HCT116 (cell line): Measurements from ENCODE around the gene KCNJ18. TPM values are rescaled to one million over a fixed set of nuclear protein-coding genes. Genes with fewer than 3 reads are reported as not detected.
"Not testable (repeated sequence)": the region's sequence is repeated elsewhere in the genome, so short reads cannot be mapped to it uniquely, and the experiment has no call there.

ENCODE experiments used
- ATAC-seq: fragments of 200-7000 bp; cut with Tn5 transposase; 2 replicates; pipeline ENCODE4 v1.9.1; 2020; ENCODE audit warnings: mild to moderate bottlenecking, moderate library complexity
- BruUV-seq: library from RNA; stranded (reverse); fragments of 400-500 nt; replicated peaks from 2 replicates; lab custom pipeline; 2021; lab: Mats Ljungman, UMichigan
- CTCF ChIA-PET: fragments of 300-600 bp; sonication (Branson Sonifier 250); formaldehyde crosslinking; loops from one replicate; lab custom pipeline; 2021; ENCODE audit warnings: antibody characterized with exemption; lab: Charles Lee
- POLR2A ChIA-PET: fragments of 300-600, 350-600 bp; sonication (Branson Sonifier 250); formaldehyde crosslinking; loops from one replicate; lab custom pipeline; 2021; ENCODE audit warnings: antibody characterized with exemption; lab: Charles Lee
- RAD21 ChIA-PET, 2 experiments: fragments of 300-600 bp; sonication (Branson Sonifier 250); formaldehyde crosslinking; loops; one replicate each; lab custom pipeline; 2023; ENCODE audit warnings: low total read pairs in 2 of 2; ENCODE audit not compliant: uncharacterized antibody in 2 of 2, unreplicated experiment in 2 of 2, low non-redundant PET in 1 of 2; lab: Charles Lee
- DNase-seq: peaks from one replicate; pipeline ENCODE4 v3.0.0-alpha.2; 2010; ENCODE audit warnings: low read depth, low spot score
- H2AFZ ChIP-seq: fragments of 200-600 bp; shearing (Covaris generic), sonication (generic); 2 replicates; pipeline ENCODE4 v1.6.1; 2017; ENCODE audit warnings: low read depth, mixed run types, mixed read lengths, antibody characterized with exemption, low read length; ENCODE audit not compliant: poor library complexity, severe bottlenecking
- H3K27ac ChIP-seq: 2 replicates; pipeline ENCODE4 v1.5.1; 2012; ENCODE audit warnings: low read depth, low read length
- H3K27me3 ChIP-seq: fragments of 200-600 bp; sonication (generic); 2 replicates; pipeline ENCODE4 v1.6.1; 2016; ENCODE audit warnings: mixed run types, low read length, mixed read lengths; ENCODE audit not compliant: insufficient read depth
- H3K36me3 ChIP-seq, 2 experiments: fragments of 200-500 bp in 1 of 2; fragments of 200-600 bp in 1 of 2; sonication (Bioruptor generic) in 1 of 2; sonication (generic) in 1 of 2; 2 replicates each; pipeline versions ENCODE4 v1.5.1 to v1.6.1; 2014 to 2016; ENCODE audit warnings: low read length in 2 of 2, inconsistent platforms in 1 of 2, mixed read lengths in 1 of 2, mixed run types in 1 of 2; ENCODE audit not compliant: insufficient read depth in 2 of 2, control insufficient read depth in 1 of 2
- H3K4me1 ChIP-seq, 2 experiments: fragments of 200-600 bp in 1 of 2; sonication (generic) in 1 of 2; 2 replicates each; pipeline versions ENCODE4 v1.5.1 to v1.6.1; 2012 to 2017; ENCODE audit warnings: low read length in 2 of 2, inconsistent platforms in 1 of 2, mild to moderate bottlenecking in 1 of 2, mixed read lengths in 1 of 2, mixed run types in 1 of 2, moderate library complexity in 1 of 2; ENCODE audit not compliant: insufficient read depth in 2 of 2, control insufficient read depth in 1 of 2
- H3K4me2 ChIP-seq: fragments of 200-600 bp; sonication (generic); 2 replicates; pipeline ENCODE4 v1.6.1; 2017; ENCODE audit warnings: mixed run types, low read length, mixed read lengths
- H3K4me3 ChIP-seq, 2 experiments: fragments of 200-600 bp in 1 of 2; sonication (generic) in 1 of 2; replicated peaks in 1 of 2; 2 replicates each; pipeline ENCODE4 v1.5.1; 2011 to 2016; ENCODE audit warnings: low read length in 2 of 2, control low read depth in 1 of 2, low read depth in 1 of 2, mild to moderate bottlenecking in 1 of 2, mixed read lengths in 1 of 2, mixed run types in 1 of 2
- H3K79me2 ChIP-seq: fragments of 200-600 bp; sonication (generic); 2 replicates; pipeline ENCODE4 v1.6.1; 2017; ENCODE audit warnings: mild to moderate bottlenecking, mixed run types, low read length, moderate library complexity, mixed read lengths; ENCODE audit not compliant: insufficient read depth
- H3K9ac ChIP-seq: fragments of 200-600 bp; sonication (generic); 2 replicates; pipeline ENCODE4 v1.6.1; 2016; ENCODE audit warnings: low read length, mixed read lengths
- H3K9me2 ChIP-seq: fragments of 200-600 bp; sonication (generic), shearing (Covaris generic); 2 replicates; pipeline ENCODE4 v1.6.1; 2017; ENCODE audit warnings: mixed run types, mild to moderate bottlenecking, moderate library complexity; ENCODE audit not compliant: insufficient read depth
- H3K9me3 ChIP-seq, 2 experiments: fragments of 200-500 bp in 1 of 2; fragments of 200-600 bp in 1 of 2; sonication (Bioruptor generic) in 1 of 2; sonication (generic) in 1 of 2; 2 replicates each; pipeline ENCODE4 v1.6.1; 2014 to 2017; ENCODE audit warnings: low read length in 2 of 2, mixed read lengths in 2 of 2, inconsistent platforms in 1 of 2, low read depth in 1 of 2, mild to moderate bottlenecking in 1 of 2, mixed run types in 1 of 2, moderate library complexity in 1 of 2; ENCODE audit not compliant: control insufficient read depth in 1 of 2, insufficient read depth in 1 of 2
- H4K20me1 ChIP-seq: fragments of 200-600 bp; sonication (generic), shearing (Covaris generic); 2 replicates; pipeline ENCODE4 v1.6.1; 2017; ENCODE audit warnings: mixed run types, mild to moderate bottlenecking, moderate library complexity; ENCODE audit not compliant: insufficient read depth
- CBX3 ChIP-seq: IDR thresholded peaks from 2 replicates; pipeline ENCODE4 v1.6.1; 2012; ENCODE audit warnings: low read depth
- ELF1 ChIP-seq: IDR thresholded peaks from 2 replicates; pipeline ENCODE4 v1.6.1; 2012; ENCODE audit warnings: low read depth, borderline replicate concordance
- FOSL1 ChIP-seq: IDR thresholded peaks from 2 replicates; pipeline ENCODE4 v1.6.1; 2012; ENCODE audit warnings: low read depth
- JUND ChIP-seq: IDR thresholded peaks from 2 replicates; pipeline ENCODE4 v1.6.1; 2012
- TCF7L2 ChIP-seq: IDR thresholded peaks from 2 replicates; pipeline ENCODE4 v1.7.0; 2011; ENCODE audit warnings: borderline replicate concordance, inconsistent platforms; ENCODE audit not compliant: insufficient read depth, insufficient read length; ENCODE audit errors: extremely low read depth
- ZFX ChIP-seq: fragments of 450-650 bp; IDR thresholded peaks from 2 replicates; pipeline ENCODE4 v1.6.1; 2017
- intact Hi-C: fragments of 100-400 bp; cut with micrococcal nuclease; formaldehyde crosslinking; loops from 2 replicates; pipeline ENCODE4 v1.10.0; 2022
- total RNA-seq: library from RNA; stranded (reverse); gene quantifications from one replicate; pipeline ENCODE4 v1.2.1, GENCODE V29; 2021; ENCODE audit not compliant: unreplicated experiment

Gene KCNJ18
- total RNA-seq, 1 experiment from 2014 or later, result not detected

GRCh38 chr17:21689604-21690003 is 2.7 kb upstream of the KCNJ18 start:
- ATAC-seq, result peak; percentile 64

GRCh38 chr17:21690811-21691210 is 1.5 kb upstream of the KCNJ18 start:
- peaks cover 2 to 25% of the 10 kb centered on the region in 2 experiments; a peak in 3 of 4 replicates for H3K4me1 ChIP-seq
- H3K79me2 ChIP-seq, CTCF ChIA-PET, H3K9ac ChIP-seq, intact Hi-C loops, H3K9me3 ChIP-seq, DNase-seq, H3K27me3 ChIP-seq, POLR2A ChIA-PET, H3K9me2 ChIP-seq, H2AFZ ChIP-seq, ATAC-seq, RAD21 ChIA-PET, H4K20me1 ChIP-seq, H3K36me3 ChIP-seq, H3K4me2 ChIP-seq, BruUV-seq, H3K4me3 ChIP-seq, H3K27ac ChIP-seq: not testable (repeated sequence)

More at GRCh38 chr17:21689604-21690003, 2.7 kb upstream of the KCNJ18 start:
- Histone ChIP-seq H3K27ac (no peak overlapping the region), H3K9me3 (no peaks in the 10 kb centered on the region), H3K4me3 (no peak overlapping the region), H3K79me2 (no peaks in the 10 kb centered on the region), H3K36me3 (no peaks in the 10 kb centered on the region), H3K9me2 (no peaks in the 10 kb centered on the region), H3K27me3 (no peaks in the 10 kb centered on the region)
- CTCF ChIA-PET, result no interaction called here
- TF ChIP-seq ELF1, result no peak
- TF ChIP-seq TCF7L2, result no peak
- peak; percentile 39; the same call in 1 of the 2 replicates for TF ChIP-seq JUND
- 0 out of 2 replicates have a peak, but pooled peaks have one; percentile 8 for TF ChIP-seq ZFX
- TF ChIP-seq CBX3, result no peak
- 0 out of 2 replicates have a peak, but pooled peaks have one; percentile 36 for TF ChIP-seq FOSL1
- TF ChIP-seq, all 23 proteins: peak for 3
- intact Hi-C loops, result no loop called here
- POLR2A ChIA-PET, result no interaction called here
- H3K4me1 ChIP-seq, result peaks cover 2 to 25% of the 10 kb centered on the region in 2 experiments; a peak in 3 of 4 replicates
- DNase-seq, result peak; percentile 15
- BruUV-seq, result no TSS peak
- RAD21 ChIA-PET, result no interaction called here
- peak overlapping the region; percentile 44 for H3K4me2 ChIP-seq
- H3K9ac ChIP-seq, result no peak overlapping the region
- H2AFZ ChIP-seq, result no peak overlapping the region
- H4K20me1 ChIP-seq, result no peaks in the 10 kb centered on the region

GRCh38 chr17:21691481-21691880 is 842 bp upstream of the KCNJ18 start:
- H2AFZ ChIP-seq, H3K27ac ChIP-seq, H3K4me3 ChIP-seq, H3K9me3 ChIP-seq, H3K4me2 ChIP-seq, ATAC-seq, H3K9ac ChIP-seq, BruUV-seq, intact Hi-C loops, H4K20me1 ChIP-seq, H3K9me2 ChIP-seq, POLR2A ChIA-PET, H3K27me3 ChIP-seq, DNase-seq, H3K36me3 ChIP-seq, RAD21 ChIA-PET, CTCF ChIA-PET, H3K79me2 ChIP-seq: not testable (repeated sequence)
- H3K4me1 ChIP-seq, result peaks cover 2 to 25% of the 10 kb centered on the region in 2 experiments; a peak in 3 of 4 replicates

GRCh38 chr17:21692704-21693065 is 362 bp downstream of the KCNJ18 start:
- DNase-seq, H4K20me1 ChIP-seq, H3K27me3 ChIP-seq, H2AFZ ChIP-seq, H3K36me3 ChIP-seq, H3K4me3 ChIP-seq, H3K79me2 ChIP-seq, H3K27ac ChIP-seq, H3K9ac ChIP-seq, ATAC-seq, RAD21 ChIA-PET, BruUV-seq, intact Hi-C loops, H3K4me2 ChIP-seq, H3K9me2 ChIP-seq, CTCF ChIA-PET, POLR2A ChIA-PET, H3K9me3 ChIP-seq: not testable (repeated sequence)
- H3K4me1 ChIP-seq, result peaks cover 2 to 25% of the 10 kb centered on the region in 2 experiments; a peak in 3 of 4 replicates
